Measurements from ENCODE around the gene MSMB. TPM values are rescaled to one million over a fixed set of nuclear protein-coding genes. Genes with fewer than 3 reads are reported as not detected.
"Not testable (repeated sequence)": the region's sequence is repeated elsewhere in the genome, so short reads cannot be mapped to it uniquely, and the experiment has no call there.

Gene MSMB, protein sequence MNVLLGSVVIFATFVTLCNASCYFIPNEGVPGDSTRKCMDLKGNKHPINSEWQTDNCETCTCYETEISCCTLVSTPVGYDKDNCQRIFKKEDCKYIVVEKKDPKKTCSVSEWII
- total RNA-seq (not detected), polyA plus RNA-seq (under 1 TPM in 1 of 2 donors, not detected in 1; 0.84 TPM)

DNA sequence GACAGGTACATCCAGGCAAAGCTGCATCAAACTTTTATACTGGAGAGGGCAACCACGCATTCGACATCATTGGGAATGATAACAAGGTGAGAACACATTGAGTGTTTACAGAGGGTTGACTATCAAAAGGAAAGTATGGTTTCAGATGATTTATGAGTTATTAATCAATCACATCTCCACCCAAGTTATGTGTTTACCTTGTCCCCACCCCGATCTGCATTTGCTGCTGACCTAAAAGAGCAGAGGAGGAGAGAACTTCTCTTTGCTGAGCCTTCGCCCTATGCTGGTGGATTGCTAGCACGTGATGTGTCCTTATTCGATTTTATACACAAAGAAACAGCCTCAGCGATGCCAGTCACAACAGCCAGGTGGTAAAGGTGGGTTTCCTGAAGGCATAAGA, at the start of gene MSMB:
Gene MSMB (minus strand): TSS at position 9 of the 400 bp plus-strand sequence. CDS start 32 bp downstream, outside the sequence.
- intact Hi-C loops (cut with DNase I) = no loop called here
- FAIRE-seq (no peak), ATAC-seq (no peak), DNase-seq (no peak)
- Histone ChIP-seq H3K27ac (no peak within 1 kb of the TSS), H3K4me3 (no peak within 1 kb of the TSS), H3K4me1 (no peaks in the 10 kb centered on the region), H3K9me3 (no peaks in the 10 kb centered on the region), H3K27me3 (no peaks in the 10 kb centered on the region), H3K36me3 (no peaks in the 10 kb centered on the region)
- WGBS, 2 donors = 64 to 67% methylated on average over 7 of the region's 7 CpGs
- TF ChIP-seq, protein P1, sequence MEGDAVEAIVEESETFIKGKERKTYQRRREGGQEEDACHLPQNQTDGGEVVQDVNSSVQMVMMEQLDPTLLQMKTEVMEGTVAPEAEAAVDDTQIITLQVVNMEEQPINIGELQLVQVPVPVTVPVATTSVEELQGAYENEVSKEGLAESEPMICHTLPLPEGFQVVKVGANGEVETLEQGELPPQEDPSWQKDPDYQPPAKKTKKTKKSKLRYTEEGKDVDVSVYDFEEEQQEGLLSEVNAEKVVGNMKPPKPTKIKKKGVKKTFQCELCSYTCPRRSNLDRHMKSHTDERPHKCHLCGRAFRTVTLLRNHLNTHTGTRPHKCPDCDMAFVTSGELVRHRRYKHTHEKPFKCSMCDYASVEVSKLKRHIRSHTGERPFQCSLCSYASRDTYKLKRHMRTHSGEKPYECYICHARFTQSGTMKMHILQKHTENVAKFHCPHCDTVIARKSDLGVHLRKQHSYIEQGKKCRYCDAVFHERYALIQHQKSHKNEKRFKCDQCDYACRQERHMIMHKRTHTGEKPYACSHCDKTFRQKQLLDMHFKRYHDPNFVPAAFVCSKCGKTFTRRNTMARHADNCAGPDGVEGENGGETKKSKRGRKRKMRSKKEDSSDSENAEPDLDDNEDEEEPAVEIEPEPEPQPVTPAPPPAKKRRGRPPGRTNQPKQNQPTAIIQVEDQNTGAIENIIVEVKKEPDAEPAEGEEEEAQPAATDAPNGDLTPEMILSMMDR (IDR thresholded peaks at IDR 0.05) = no peak

DNA sequence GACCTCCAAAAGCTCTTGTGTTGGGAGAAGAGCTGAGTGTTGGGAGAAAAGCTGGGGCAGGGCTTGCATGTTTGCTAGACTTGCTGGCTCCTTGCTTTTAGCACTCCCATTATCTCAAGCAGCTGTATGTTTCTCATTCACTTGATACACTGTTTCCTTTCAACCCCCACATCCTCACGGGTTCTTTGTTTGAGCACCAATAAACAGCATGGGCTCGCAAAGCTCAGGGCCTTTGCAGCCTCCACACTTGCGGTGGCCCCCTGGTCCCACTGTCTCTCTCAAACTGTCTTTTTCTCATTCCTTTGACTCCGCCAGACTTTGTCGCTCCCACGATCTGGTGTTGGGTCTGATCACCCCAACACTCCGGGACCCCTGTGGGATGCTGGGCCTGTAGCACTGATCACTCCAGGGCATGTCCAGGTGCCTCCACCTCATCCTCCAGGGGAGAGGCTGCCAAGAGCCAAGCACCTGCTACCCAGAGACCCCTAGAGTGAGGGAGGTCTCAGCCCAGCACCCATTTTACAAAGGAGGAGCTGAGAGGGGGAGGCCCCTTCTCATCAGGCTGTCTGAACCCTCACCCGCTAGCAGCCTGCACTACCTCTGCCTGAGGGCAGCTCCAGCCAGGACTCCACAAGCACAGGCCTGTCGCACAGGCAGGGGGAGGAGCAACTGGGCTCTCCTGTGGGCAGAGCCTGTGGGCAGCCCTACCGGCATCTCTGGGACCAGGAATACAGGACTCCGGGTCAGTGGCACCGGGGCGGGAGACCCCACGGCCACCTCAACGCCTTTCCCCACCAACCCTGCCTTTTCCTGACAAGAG, 49.1 kb upstream of the MSMB start:
- TF ChIP-seq, protein P1 (IDR thresholded peaks at IDR 0.05) = no peak
- DNase-seq (peak in 1 of 6 donors; percentile 47), ATAC-seq (no peak), FAIRE-seq (no peak)
- intact Hi-C loops (cut with DNase I) = no loop called here
- WGBS, 2 donors = 82 to 89% methylated on average over 15 of the region's 15 CpGs
- Histone ChIP-seq H3K4me3 (no peak overlapping the region), H3K9me3 (no peaks in the 10 kb centered on the region), H3K4me1 (no peaks in the 10 kb centered on the region), H3K27ac (no peak overlapping the region), H3K27me3 (no peaks in the 10 kb centered on the region), H3K36me3 (no peaks in the 10 kb centered on the region)

- Histone ChIP-seq H3K27ac (no peak overlapping the region), H3K27me3 (no peaks in the 10 kb centered on the region), H3K4me3 (no peak overlapping the region), H3K9me3 (no peaks in the 10 kb centered on the region), H3K36me3 (no peaks in the 10 kb centered on the region), H3K4me1 (no peaks in the 10 kb centered on the region)
- 90 to 100% methylated on average over 6 of the region's 6 CpGs for WGBS, 2 donors
- DNase-seq = no peak
- TF ChIP-seq, protein P1 (IDR thresholded peaks at IDR 0.05) = no peak
- ATAC-seq = no peak
- FAIRE-seq = no peak
- intact Hi-C loops (cut with DNase I) = no loop called here
These were observed 48.1 kb upstream of the MSMB start for GRCh38 chr10:46094197-46094500.

- H3K4me3 ChIP-seq; intact Hi-C loops (cut with DNase I); H3K27me3 ChIP-seq; H3K27ac ChIP-seq; H3K9me3 ChIP-seq; ATAC-seq; DNase-seq; FAIRE-seq; H3K4me1 ChIP-seq; H3K36me3 ChIP-seq: not testable (repeated sequence)
- WGBS, 2 donors = 82 to 87% methylated on average over 9 of the region's 9 CpGs
These were observed 47.5 kb upstream of the MSMB start for GRCh38 chr10:46093316-46094196.

- Histone ChIP-seq H3K4me1 (no peaks in the 10 kb centered on the region), H3K27me3 (peaks cover 0 to 3% (median 0%) of the 10 kb centered on the region in 4 donors), H3K4me3 (no peak overlapping the region), H3K36me3 (no peaks in the 10 kb centered on the region), H3K9me3 (no peaks in the 10 kb centered on the region), H3K27ac (no peak overlapping the region)
- TF ChIP-seq, protein P1 (IDR thresholded peaks at IDR 0.05) = no peak
- FAIRE-seq (no peak), DNase-seq (no peak), ATAC-seq (no peak)
- 49 to 66% methylated on average over 5 of the region's 5 CpGs for WGBS, 2 donors
- intact Hi-C loops (cut with DNase I) = no loop called here
These were observed 46.5 kb upstream of the MSMB start for GRCh38 chr10:46092524-46093081.

Data from pancreas (tissue), 10 donors.